Gastroesophageal sphincter (tissue), 3 donors: ENCODE results near the gene CES4A.
"Not testable (repeated sequence)": the region's sequence is repeated elsewhere in the genome, so short reads cannot be mapped to it uniquely, and the experiment has no call there.

Experiments
- CTCF ChIP-seq, 4 experiments: fragments of 200-600 bp in 2 of 4; fragments of 450-650 bp in 2 of 4; sonication (generic) in 1 of 4; IDR thresholded peaks; one replicate each; pipeline ENCODE4 v1.5.1; 2017 to 2019; ENCODE audit warnings: antibody characterized with exemption in 4 of 4, mild to moderate bottlenecking in 2 of 4, moderate library complexity in 2 of 4
- EP300 ChIP-seq: sonication (generic); formaldehyde crosslinking; IDR thresholded peaks from one replicate; pipeline ENCODE4 v1.6.1; 2017; ENCODE audit warnings: antibody characterized with exemption, mild to moderate bottlenecking
- POLR2A ChIP-seq, 2 donors: fragments of 450-650 bp; IDR thresholded peaks; one replicate each; pipeline ENCODE4 v1.6.1; 2017; ENCODE audit warnings: antibody characterized with exemption in 2 of 2, mild to moderate bottlenecking in 2 of 2, moderate library complexity in 1 of 2
- POLR2AphosphoS5 ChIP-seq: sonication (generic); formaldehyde crosslinking; IDR thresholded peaks from one replicate; pipeline ENCODE4 v1.6.1; 2017; ENCODE audit warnings: antibody characterized with exemption

DNA sequence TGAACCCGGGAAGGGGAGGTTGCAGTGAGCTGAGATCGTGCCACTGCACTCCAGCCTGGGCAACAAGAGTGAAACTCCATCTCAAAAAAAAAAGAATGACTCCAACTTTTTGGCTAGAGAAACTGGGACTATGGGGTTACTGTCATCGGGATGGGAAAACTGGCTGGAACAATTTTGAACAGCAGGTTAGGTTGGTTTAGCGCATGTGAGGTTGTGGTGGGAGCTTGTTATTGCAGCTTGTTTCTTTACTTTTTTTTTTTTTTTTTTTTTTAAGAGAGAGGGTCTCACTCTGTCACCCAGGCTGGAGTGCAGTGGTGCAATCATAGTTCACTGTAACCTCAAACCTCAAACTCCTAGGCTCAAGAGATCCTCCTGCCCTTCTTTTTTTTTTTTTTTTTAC is 53.1 kb downstream of the CES4A start:
- not testable (repeated sequence) for TF ChIP-seq EP300; POLR2A (IDR thresholded peaks at IDR 0.05); CTCF (IDR thresholded peaks at IDR 0.05); POLR2AphosphoS5
